K562 (cell line): Measurements from ENCODE around the gene PABPC1L. TPM values are rescaled to one million over a fixed set of nuclear protein-coding genes. Genes with fewer than 3 reads are reported as not detected.

Experiments used
- EHMT2 ChIP-seq: fragments of 450-650 bp; IDR thresholded peaks from 2 replicates; pipeline ENCODE4 v1.6.1; 2018; ENCODE audit warnings: antibody characterized with exemption
- EWSR1 ChIP-seq: fragments of 450-650 bp; IDR thresholded peaks from 2 replicates; pipeline ENCODE4 v1.6.1; 2018; ENCODE audit warnings: borderline replicate concordance, mild to moderate bottlenecking, low read depth, moderate library complexity; ENCODE audit not compliant: partially characterized antibody
- FOXA1 ChIP-seq: fragments of 450-650 bp; IDR thresholded peaks from 2 replicates; pipeline ENCODE4 v1.6.1; 2016; ENCODE audit warnings: mild to moderate bottlenecking, borderline replicate concordance
- HNRNPK ChIP-seq: fragments of 200-400 bp; formaldehyde crosslinking; IDR thresholded peaks from one replicate; pipeline ENCODE4 v1.6.1; 2018; ENCODE audit warnings: mild to moderate bottlenecking, low read depth, low read length; ENCODE audit not compliant: poor library complexity, severe bottlenecking
- HNRNPUL1 ChIP-seq: fragments of 200-400 bp; formaldehyde crosslinking; IDR thresholded peaks from 2 replicates; pipeline ENCODE4 v1.6.1; 2017; ENCODE audit warnings: low read length
- JUN ChIP-seq, 2 experiments: sonication (generic) in 1 of 2; formaldehyde crosslinking in 1 of 2; IDR thresholded peaks; 2 replicates each; pipeline versions ENCODE4 v1.6.1 to v1.8.0; 2012 to 2022; ENCODE audit warnings: borderline replicate concordance in 2 of 2, mild to moderate bottlenecking in 2 of 2, improper control_type of control experiment in 1 of 2, low read depth in 1 of 2, low read length in 1 of 2, missing genetic modification reagents in 1 of 2
- MED1 ChIP-seq: sonication (generic); formaldehyde crosslinking; IDR thresholded peaks from 2 replicates; pipeline ENCODE4 v1.8.1; 2023; ENCODE audit warnings: missing genetic modification reagents, borderline replicate concordance
- MEF2D ChIP-seq: conservative IDR thresholded peaks from 2 replicates; pipeline ENCODE4 v1.6.1; 2016; ENCODE audit warnings: low read depth, missing genetic modification characterization, missing compliant biosample characterization
- MXI1 ChIP-seq: IDR thresholded peaks from 2 replicates; pipeline ENCODE4 v1.6.1; 2011; ENCODE audit warnings: low read depth, mild to moderate bottlenecking, improper control_type of control experiment, low read length
- NKRF ChIP-seq: fragments of 450-650 bp; IDR thresholded peaks from 2 replicates; pipeline ENCODE4 v1.6.1; 2016; ENCODE audit warnings: borderline replicate concordance
- RFX7 ChIP-seq: fragments of 250-450 bp; sonication (Bioruptor Pico); IDR thresholded peaks from 2 replicates; pipeline ENCODE4 v1.5.1; 2021; ENCODE audit warnings: mild to moderate bottlenecking
- SMARCA5 ChIP-seq: fragments of 450-650 bp; IDR thresholded peaks from 2 replicates; pipeline ENCODE4 v1.6.1; 2016
- TBL1XR1 ChIP-seq, 2 experiments: IDR thresholded peaks; 2 replicates each; pipeline ENCODE4 v1.6.1; 2012; ENCODE audit warnings: improper control_type of control experiment in 2 of 2, low read length in 2 of 2, mild to moderate bottlenecking in 1 of 2
- TRIM28 ChIP-seq: fragments of 450-650 bp; IDR thresholded peaks from 2 replicates; pipeline ENCODE4 v1.6.1; 2017
- U2AF2 ChIP-seq: fragments of 200-400 bp; formaldehyde crosslinking; optimal IDR thresholded peaks from 2 replicates; pipeline ENCODE3; 2017; ENCODE audit warnings: low read depth, mild to moderate bottlenecking, low read length
- UBTF ChIP-seq, 2 experiments: IDR thresholded peaks; 2 replicates each; pipeline ENCODE4 v1.6.1; 2012; ENCODE audit warnings: improper control_type of control experiment in 2 of 2, low read depth in 2 of 2, low read length in 2 of 2, borderline replicate concordance in 1 of 2
- WHSC1 ChIP-seq: IDR thresholded peaks from one replicate; pipeline ENCODE4 v1.6.1; 2012; ENCODE audit warnings: low read length, control low read depth, inconsistent platforms
- XRCC5 ChIP-seq: fragments of 200-400 bp; formaldehyde crosslinking; IDR thresholded peaks from 2 replicates; pipeline ENCODE4 v1.6.1; 2017; ENCODE audit warnings: low read depth, mild to moderate bottlenecking, low read length
- ZNF134 ChIP-seq: fragments of 250-450 bp; sonication (Bioruptor Pico); conservative IDR thresholded peaks from 2 replicates; pipeline ENCODE4 v1.4.0; 2020
- ZNF239 ChIP-seq: fragments of 250-450 bp; sonication (Bioruptor Pico); IDR thresholded peaks from 2 replicates; pipeline ENCODE4 v1.4.0; 2020; ENCODE audit warnings: mild to moderate bottlenecking
- ZNF280A ChIP-seq: fragments of 450-650 bp; IDR thresholded peaks from 2 replicates; pipeline ENCODE4 v1.6.1; 2018; ENCODE audit warnings: mild to moderate bottlenecking, low read depth; ENCODE audit not compliant: partially characterized antibody
- ZNF311 ChIP-seq: fragments of 250-450 bp; sonication (Bioruptor Pico); IDR thresholded peaks from 2 replicates; pipeline ENCODE4 v1.4.0; 2020; ENCODE audit warnings: mild to moderate bottlenecking, moderate library complexity
- ZNF347 ChIP-seq: fragments of 450-650 bp; formaldehyde crosslinking; IDR thresholded peaks from 2 replicates; pipeline ENCODE4 v1.4.0; 2020; ENCODE audit warnings: low read depth, mild to moderate bottlenecking, moderate library complexity
- ZNF551 ChIP-seq: fragments of 250-450 bp; sonication (Bioruptor Pico); IDR thresholded peaks from 2 replicates; pipeline ENCODE4 v1.5.0; 2021; ENCODE audit warnings: mild to moderate bottlenecking, moderate library complexity
- polyA plus RNA-seq, 8 experiments: library from polyadenylated mRNA; depleted of rRNA in 4 of 8; stranded (reverse) in 5 of 8; unstranded in 3 of 8; fragments of >200 nt; fragmentation: Nextera tagmentation in 2 of 8; fragmentation: Illumina TruSeq in 1 of 8; extraction: Ambion mirVana in 2 of 8; extraction: Trizol in 1 of 8; gene quantifications; 2 replicates each; pipeline versions ENCODE4 v1.2.1 to v1.2.3, GENCODE V29; 2011 to 2014; ENCODE audit warnings: inconsistent platforms in 1 of 8, missing spikeins in 1 of 8
- total RNA-seq, 7 experiments: library from RNA; depleted of rRNA in 6 of 7; stranded (reverse); fragments of >200 nt in 6 of 7; fragmentation: Illumina TruSeq in 2 of 7; extraction: Trizol in 2 of 7; gene quantifications; 2 replicates each; pipeline versions ENCODE4 v1.2.1 to v1.2.3, GENCODE V29; 2011 to 2021; ENCODE audit warnings: low replicate concordance in 1 of 7

Gene PABPC1L
- total and polyA plus RNA-seq, 9 of the 15 experiments (the other 6 are each of a cell fraction or from before 2014, with no cell fraction given) = 6.0 to 90.3 (median 15.8) TPM

GRCh38 chr20:44960103-44960852, 50.4 kb downstream of the PABPC1L start, which contains the start of gene TOMM34 (continued):
- TF ChIP-seq ZNF551 (CRISPR knock-in tag) (no peak), ZNF311 (CRISPR knock-in tag) (no peak), MXI1 (peak; percentile 58; the same call in 1 of the 2 replicates), FOXA1 (no peak), UBTF (IDR thresholded peaks at IDR 0.05; ENCODE audit: borderline replicate concordance in 1 of 2, low read depth in 2 of 2, low read length in 2 of 2) (peak; percentile 51 to 74; a peak in 1 of 4 replicates), EWSR1 (no peak), WHSC1 (no peak), ZNF347 (CRISPR knock-in tag) (no peak), RFX7 (CRISPR knock-in tag) (no peak), TRIM28 (no peak), SMARCA5 (no peak), MEF2D (tag) (no peak), NKRF (peak; percentile 63; the same call in 1 of the 2 replicates), U2AF2 (no peak), HNRNPK (no peak), XRCC5 (no peak), MED1 (CRISPR knock-in tag) (no peak), EHMT2 (no peak), ZNF134 (CRISPR knock-in tag) (no peak), HNRNPUL1 (no peak), JUN (IDR thresholded peaks at IDR 0.05; ENCODE audit: borderline replicate concordance, low read depth, low read length) (peak; percentile 39; the same call in 1 of the 2 replicates), JUN (CRISPR knock-in tag; IDR thresholded peaks at IDR 0.05; ENCODE audit: borderline replicate concordance) (no peak), ZNF239 (no peak), ZNF280A (no peak), TBL1XR1 (IDR thresholded peaks at IDR 0.05; ENCODE audit: low read length in 2 of 2) (no peak; a peak in 1 of 4 replicates)
